ENCODE data around the gene LY6G5C. TPM values are rescaled to one million over a fixed set of nuclear protein-coding genes. Genes with fewer than 3 reads are reported as not detected.

The LY6G5C gene
- total and polyA plus RNA-seq, 2 of the 13 experiments (the other 11 are each of a cell fraction or from before 2014, with no cell fraction given), result 0.33 to 0.55 TPM

DNA sequence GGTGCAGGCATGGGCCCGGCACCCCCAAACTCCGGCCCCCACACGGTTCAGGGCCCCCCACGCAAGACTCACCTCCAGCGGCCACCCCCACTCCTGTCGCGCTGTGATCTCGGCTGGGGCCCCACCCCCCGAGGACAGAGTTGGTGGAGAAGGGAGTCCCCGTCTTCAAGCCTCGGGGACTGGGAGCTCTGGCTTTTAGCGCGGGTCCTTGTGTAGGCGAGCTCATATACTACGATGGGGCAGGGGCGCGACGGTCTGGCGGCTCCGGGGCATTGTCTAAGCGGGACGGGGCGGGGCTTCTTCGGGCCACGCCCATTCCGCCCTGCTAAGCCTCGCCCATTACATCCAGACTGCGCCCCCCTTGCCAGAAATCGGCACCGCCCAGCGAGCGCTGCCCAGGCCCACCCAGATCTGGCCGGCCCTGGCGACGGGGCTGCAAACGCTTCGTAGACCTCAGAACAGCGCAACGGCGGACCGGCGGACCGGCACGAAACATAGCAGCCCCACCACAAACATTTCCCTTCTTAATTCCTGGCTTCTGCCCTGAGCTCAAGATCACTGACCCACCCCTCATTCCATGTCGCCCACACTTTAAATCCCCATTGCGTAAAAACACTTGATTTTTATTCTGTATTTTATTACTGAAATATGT, 49.2 kb upstream of the LY6G5C start (continued):
- TF ChIP-seq, protein P1, sequence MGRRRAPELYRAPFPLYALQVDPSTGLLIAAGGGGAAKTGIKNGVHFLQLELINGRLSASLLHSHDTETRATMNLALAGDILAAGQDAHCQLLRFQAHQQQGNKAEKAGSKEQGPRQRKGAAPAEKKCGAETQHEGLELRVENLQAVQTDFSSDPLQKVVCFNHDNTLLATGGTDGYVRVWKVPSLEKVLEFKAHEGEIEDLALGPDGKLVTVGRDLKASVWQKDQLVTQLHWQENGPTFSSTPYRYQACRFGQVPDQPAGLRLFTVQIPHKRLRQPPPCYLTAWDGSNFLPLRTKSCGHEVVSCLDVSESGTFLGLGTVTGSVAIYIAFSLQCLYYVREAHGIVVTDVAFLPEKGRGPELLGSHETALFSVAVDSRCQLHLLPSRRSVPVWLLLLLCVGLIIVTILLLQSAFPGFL (CRISPR knock-in tag; IDR thresholded peaks at IDR 0.05), result 0 out of 2 replicates have a peak, but pooled peaks have one; percentile 21
- TF ChIP-seq KDM3A (CRISPR knock-in tag; IDR thresholded peaks at IDR 0.05; ENCODE audit: low read depth) (no peak), NAIF1 (CRISPR knock-in tag; IDR thresholded peaks at IDR 0.05; ENCODE audit: borderline replicate concordance) (no peak), HNRNPLL (IDR thresholded peaks at IDR 0.05; ENCODE audit: low read depth, low read length, poor library complexity, severe bottlenecking) (peak; percentile 61), ZNF879 (CRISPR knock-in tag; IDR thresholded peaks at IDR 0.05) (no peak; the same call in 1 of the 2 replicates), ZMAT3 (CRISPR knock-in tag; conservative IDR thresholded peaks at IDR 0.05) (no peak; the same call in 1 of the 2 replicates), ZNF543 (CRISPR knock-in tag; IDR thresholded peaks at IDR 0.05) (no peak), MATR3 (CRISPR knock-in tag; IDR thresholded peaks at IDR 0.05) (no peak), RCOR2 (CRISPR knock-in tag; IDR thresholded peaks at IDR 0.05) (no peak), TAF15 (IDR thresholded peaks at IDR 0.05; ENCODE audit: low read depth, low read length, poor library complexity, severe bottlenecking) (peak; percentile 100), ZNF549 (CRISPR knock-in tag; IDR thresholded peaks at IDR 0.05) (0 out of 2 replicates have a peak, but pooled peaks have one; percentile 17), FOXK2 (IDR thresholded peaks at IDR 0.05) (no peak), FOXM1 (CRISPR knock-in tag; IDR thresholded peaks at IDR 0.05) (no peak), SRF (IDR thresholded peaks at IDR 0.05; ENCODE audit: low read depth, low read length) (no peak), IRF2 (CRISPR knock-in tag; IDR thresholded peaks at IDR 0.05) (no peak), RELA (CRISPR knock-in tag; IDR thresholded peaks at IDR 0.05) (no peak), BRD4 (CRISPR knock-in tag; IDR thresholded peaks at IDR 0.05) (no peak; the same call in 1 of the 2 replicates), HMG20A (CRISPR knock-in tag; IDR thresholded peaks at IDR 0.05; ENCODE audit: borderline replicate concordance) (no peak), ZNF768 (CRISPR knock-in tag; IDR thresholded peaks at IDR 0.05) (no peak), SMARCC2 (IDR thresholded peaks at IDR 0.05) (no peak), NFKB2 (CRISPR knock-in tag; IDR thresholded peaks at IDR 0.05; ENCODE audit: borderline replicate concordance) (peak; percentile 83)
- TF ChIP-seq, protein P2, sequence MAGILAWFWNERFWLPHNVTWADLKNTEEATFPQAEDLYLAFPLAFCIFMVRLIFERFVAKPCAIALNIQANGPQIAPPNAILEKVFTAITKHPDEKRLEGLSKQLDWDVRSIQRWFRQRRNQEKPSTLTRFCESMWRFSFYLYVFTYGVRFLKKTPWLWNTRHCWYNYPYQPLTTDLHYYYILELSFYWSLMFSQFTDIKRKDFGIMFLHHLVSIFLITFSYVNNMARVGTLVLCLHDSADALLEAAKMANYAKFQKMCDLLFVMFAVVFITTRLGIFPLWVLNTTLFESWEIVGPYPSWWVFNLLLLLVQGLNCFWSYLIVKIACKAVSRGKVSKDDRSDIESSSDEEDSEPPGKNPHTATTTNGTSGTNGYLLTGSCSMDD (CRISPR knock-in tag; IDR thresholded peaks at IDR 0.05), result no peak
- TF ChIP-seq, protein P3, sequence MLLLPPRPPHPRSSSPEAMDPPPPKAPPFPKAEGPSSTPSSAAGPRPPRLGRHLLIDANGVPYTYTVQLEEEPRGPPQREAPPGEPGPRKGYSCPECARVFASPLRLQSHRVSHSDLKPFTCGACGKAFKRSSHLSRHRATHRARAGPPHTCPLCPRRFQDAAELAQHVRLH (CRISPR knock-in tag; IDR thresholded peaks at IDR 0.05; ENCODE audit: borderline replicate concordance, low read depth), result no peak
- TF ChIP-seq, protein P4, sequence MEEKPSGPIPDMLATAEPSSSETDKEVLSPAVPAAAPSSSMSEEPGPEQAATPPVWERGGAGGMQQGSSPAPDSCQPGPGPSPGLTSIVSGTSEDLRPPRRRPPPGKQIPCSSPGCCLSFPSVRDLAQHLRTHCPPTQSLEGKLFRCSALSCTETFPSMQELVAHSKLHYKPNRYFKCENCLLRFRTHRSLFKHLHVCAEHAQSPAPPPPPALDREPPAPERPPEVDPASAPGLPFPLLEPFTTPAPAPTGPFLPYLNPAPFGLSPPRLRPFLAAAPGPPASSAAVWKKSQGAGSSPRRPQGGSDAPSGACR (CRISPR knock-in tag; IDR thresholded peaks at IDR 0.05), result peak; percentile 89; the same call in 1 of the 2 replicates
- TF ChIP-seq, protein P5, sequence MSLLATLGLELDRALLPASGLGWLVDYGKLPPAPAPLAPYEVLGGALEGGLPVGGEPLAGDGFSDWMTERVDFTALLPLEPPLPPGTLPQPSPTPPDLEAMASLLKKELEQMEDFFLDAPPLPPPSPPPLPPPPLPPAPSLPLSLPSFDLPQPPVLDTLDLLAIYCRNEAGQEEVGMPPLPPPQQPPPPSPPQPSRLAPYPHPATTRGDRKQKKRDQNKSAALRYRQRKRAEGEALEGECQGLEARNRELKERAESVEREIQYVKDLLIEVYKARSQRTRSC (CRISPR knock-in tag; IDR thresholded peaks at IDR 0.05; ENCODE audit: low read depth), result no peak
- TF ChIP-seq, protein P6, sequence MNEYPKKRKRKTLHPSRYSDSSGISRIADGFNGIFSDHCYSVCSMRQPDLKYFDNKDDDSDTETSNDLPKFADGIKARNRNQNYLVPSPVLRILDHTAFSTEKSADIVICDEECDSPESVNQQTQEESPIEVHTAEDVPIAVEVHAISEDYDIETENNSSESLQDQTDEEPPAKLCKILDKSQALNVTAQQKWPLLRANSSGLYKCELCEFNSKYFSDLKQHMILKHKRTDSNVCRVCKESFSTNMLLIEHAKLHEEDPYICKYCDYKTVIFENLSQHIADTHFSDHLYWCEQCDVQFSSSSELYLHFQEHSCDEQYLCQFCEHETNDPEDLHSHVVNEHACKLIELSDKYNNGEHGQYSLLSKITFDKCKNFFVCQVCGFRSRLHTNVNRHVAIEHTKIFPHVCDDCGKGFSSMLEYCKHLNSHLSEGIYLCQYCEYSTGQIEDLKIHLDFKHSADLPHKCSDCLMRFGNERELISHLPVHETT (CRISPR knock-in tag; conservative IDR thresholded peaks at IDR 0.05), result no peak
- TF ChIP-seq, protein P7, sequence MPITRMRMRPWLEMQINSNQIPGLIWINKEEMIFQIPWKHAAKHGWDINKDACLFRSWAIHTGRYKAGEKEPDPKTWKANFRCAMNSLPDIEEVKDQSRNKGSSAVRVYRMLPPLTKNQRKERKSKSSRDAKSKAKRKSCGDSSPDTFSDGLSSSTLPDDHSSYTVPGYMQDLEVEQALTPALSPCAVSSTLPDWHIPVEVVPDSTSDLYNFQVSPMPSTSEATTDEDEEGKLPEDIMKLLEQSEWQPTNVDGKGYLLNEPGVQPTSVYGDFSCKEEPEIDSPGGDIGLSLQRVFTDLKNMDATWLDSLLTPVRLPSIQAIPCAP (CRISPR knock-in tag; IDR thresholded peaks at IDR 0.05; ENCODE audit: low read depth), result no peak
